K562 (cell line): ENCODE results near the gene EBI3. TPM values are rescaled to one million over a fixed set of nuclear protein-coding genes. Genes with fewer than 3 reads are reported as not detected.

Source experiments
- CBFA2T2 ChIP-seq: fragments of 450-650 bp; conservative IDR thresholded peaks from 2 replicates; pipeline ENCODE4 v1.6.1; 2017; ENCODE audit warnings: mild to moderate bottlenecking
- CHD1 ChIP-seq: fragments of 200-600 bp; sonication (generic); IDR thresholded peaks from one replicate; pipeline ENCODE4 v1.6.1; 2012; ENCODE audit warnings: mild to moderate bottlenecking, moderate library complexity, low read length, inconsistent platforms
- CREB5 ChIP-seq: fragments of 250-450 bp; sonication (Bioruptor Pico); IDR thresholded peaks from 2 replicates; pipeline ENCODE4 v1.5.0; 2020; ENCODE audit warnings: mild to moderate bottlenecking
- DEAF1 ChIP-seq: fragments of 450-650 bp; formaldehyde crosslinking; IDR thresholded peaks from 2 replicates; pipeline ENCODE4 v1.4.0; 2020; ENCODE audit warnings: mild to moderate bottlenecking, moderate library complexity
- EWSR1 ChIP-seq: fragments of 450-650 bp; IDR thresholded peaks from 2 replicates; pipeline ENCODE4 v1.6.1; 2018; ENCODE audit warnings: borderline replicate concordance, mild to moderate bottlenecking, low read depth, moderate library complexity; ENCODE audit not compliant: partially characterized antibody
- GATAD2A ChIP-seq: fragments of 450-650 bp; IDR thresholded peaks from 2 replicates; pipeline ENCODE4 v1.6.1; 2017
- HMBOX1 ChIP-seq: sonication (generic); IDR thresholded peaks from 2 replicates; pipeline ENCODE4 v1.6.1; 2016
- IFI16 ChIP-seq: fragments of 250-450 bp; sonication (Bioruptor Pico); IDR thresholded peaks from 2 replicates; pipeline ENCODE4 v2.1.2; 2022; ENCODE audit warnings: mild to moderate bottlenecking, inconsistent platforms
- KHSRP ChIP-seq: fragments of 450-650 bp; IDR thresholded peaks from 2 replicates; pipeline ENCODE4 v1.6.1; 2017
- ZBTB9 ChIP-seq: fragments of 450-650 bp; formaldehyde crosslinking; IDR thresholded peaks from 2 replicates; pipeline ENCODE4 v1.4.0; 2020; ENCODE audit warnings: mild to moderate bottlenecking, moderate library complexity
- ZHX1 ChIP-seq: fragments of 150-350 bp; conservative IDR thresholded peaks from 2 replicates; pipeline ENCODE4 v1.6.1; 2014; ENCODE audit warnings: low read length
- ZNF184 ChIP-seq: sonication (generic); formaldehyde crosslinking; IDR thresholded peaks from 2 replicates; pipeline ENCODE4 v1.5.0; 2020; ENCODE audit warnings: missing genetic modification reagents
- ZNF384 ChIP-seq: IDR thresholded peaks from 2 replicates; pipeline ENCODE4 v1.6.1; 2012; ENCODE audit warnings: low read depth, low read length, improper control_type of control experiment
- ZNF41 ChIP-seq: fragments of 250-450 bp; sonication (Bioruptor Pico); conservative IDR thresholded peaks from 2 replicates; pipeline ENCODE4 v1.4.0; 2020; ENCODE audit warnings: mild to moderate bottlenecking
- ZNF518B ChIP-seq: fragments of 250-450 bp; sonication (Bioruptor Pico); IDR thresholded peaks from 2 replicates; pipeline ENCODE4 v1.5.0; 2021; ENCODE audit warnings: mild to moderate bottlenecking, moderate library complexity
- polyA plus RNA-seq, 8 experiments: library from polyadenylated mRNA; depleted of rRNA in 4 of 8; stranded (reverse) in 5 of 8; unstranded in 3 of 8; fragments of >200 nt; fragmentation: Nextera tagmentation in 2 of 8; fragmentation: Illumina TruSeq in 1 of 8; extraction: Ambion mirVana in 2 of 8; extraction: Trizol in 1 of 8; gene quantifications; 2 replicates each; pipeline versions ENCODE4 v1.2.1 to v1.2.3, GENCODE V29; 2011 to 2014; ENCODE audit warnings: inconsistent platforms in 1 of 8, missing spikeins in 1 of 8
- total RNA-seq, 7 experiments: library from RNA; depleted of rRNA in 6 of 7; stranded (reverse); fragments of >200 nt in 6 of 7; fragmentation: Illumina TruSeq in 2 of 7; extraction: Trizol in 2 of 7; gene quantifications; 2 replicates each; pipeline versions ENCODE4 v1.2.1 to v1.2.3, GENCODE V29; 2011 to 2021; ENCODE audit warnings: low replicate concordance in 1 of 7

The EBI3 gene
- total and polyA plus RNA-seq, 9 of the 15 experiments (the other 6 are each of a cell fraction or from before 2014, with no cell fraction given), result 0.08 to 0.35 (median 0.22) TPM; not detected in 6

GRCh38 chr19:4186087-4186993 is 43.0 kb upstream of the EBI3 start (continued):
- TF ChIP-seq HMBOX1 (no peak), CHD1 (no peak), ZNF41 (CRISPR knock-in tag) (no peak), ZNF384 (0 out of 2 replicates have a peak, but pooled peaks have one; percentile 6), ZHX1 (no peak), ZNF518B (CRISPR knock-in tag) (no peak), ZNF184 (CRISPR knock-in tag) (no peak), CREB5 (CRISPR knock-in tag) (no peak), IFI16 (CRISPR knock-in tag) (no peak), GATAD2A (no peak), ZBTB9 (CRISPR knock-in tag) (no peak), DEAF1 (CRISPR knock-in tag) (peak; percentile 45; the same call in 1 of the 2 replicates), EWSR1 (no peak), KHSRP (no peak), CBFA2T2 (no peak)
